Measurements from ENCODE around the gene GSG1L. TPM values are rescaled to one million over a fixed set of nuclear protein-coding genes. Genes with fewer than 3 reads are reported as not detected.

GSG1L gene
- total RNA-seq, 1 experiment from 2014 or later, result not detected

DNA sequence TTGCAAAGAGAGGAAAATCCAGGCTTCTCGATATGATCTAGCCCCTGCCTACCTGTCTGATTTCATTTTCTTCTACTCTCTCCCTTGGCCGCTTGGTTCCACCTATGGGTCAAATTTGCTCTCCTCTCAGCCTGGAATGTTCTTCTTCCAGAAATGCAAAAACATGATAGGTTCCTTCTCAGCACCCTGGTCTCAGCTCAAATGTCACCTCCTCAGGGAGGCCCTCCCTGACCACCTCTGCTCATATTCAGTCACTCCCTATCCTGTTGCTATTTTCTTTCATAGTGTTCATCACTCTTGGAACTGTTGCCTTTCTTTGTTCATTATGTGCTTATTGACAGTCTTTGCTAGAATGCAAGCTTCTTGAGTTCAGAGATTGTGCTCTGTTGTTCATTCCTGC, 305.0 kb downstream of the GSG1L start:
- no peak for DNase-seq
- H3K36me3 Mint-ChIP-seq (ENCODE audit: insufficient read depth, unreplicated experiment), result peaks cover 5% of the 10 kb centered on the region
- no peaks in the 10 kb centered on the region for H3K27me3 Mint-ChIP-seq (ENCODE audit: unreplicated experiment)
- H3K4me1 Mint-ChIP-seq (ENCODE audit: low read depth, unreplicated experiment), result no peaks in the 10 kb centered on the region
- intact Hi-C loops (cut with micrococcal nuclease; ENCODE audit: unreplicated experiment), result no loop called here
- no TSS peak for BruUV-seq (replicated peaks)
- H3K9me3 Mint-ChIP-seq (ENCODE audit: low read depth, unreplicated experiment), result no peaks in the 10 kb centered on the region
- no peak overlapping the region for H3K4me3 Mint-ChIP-seq (ENCODE audit: low read depth, unreplicated experiment)
- no peak overlapping the region for H3K27ac Mint-ChIP-seq (ENCODE audit: unreplicated experiment)
- TF ChIP-seq, protein P1, sequence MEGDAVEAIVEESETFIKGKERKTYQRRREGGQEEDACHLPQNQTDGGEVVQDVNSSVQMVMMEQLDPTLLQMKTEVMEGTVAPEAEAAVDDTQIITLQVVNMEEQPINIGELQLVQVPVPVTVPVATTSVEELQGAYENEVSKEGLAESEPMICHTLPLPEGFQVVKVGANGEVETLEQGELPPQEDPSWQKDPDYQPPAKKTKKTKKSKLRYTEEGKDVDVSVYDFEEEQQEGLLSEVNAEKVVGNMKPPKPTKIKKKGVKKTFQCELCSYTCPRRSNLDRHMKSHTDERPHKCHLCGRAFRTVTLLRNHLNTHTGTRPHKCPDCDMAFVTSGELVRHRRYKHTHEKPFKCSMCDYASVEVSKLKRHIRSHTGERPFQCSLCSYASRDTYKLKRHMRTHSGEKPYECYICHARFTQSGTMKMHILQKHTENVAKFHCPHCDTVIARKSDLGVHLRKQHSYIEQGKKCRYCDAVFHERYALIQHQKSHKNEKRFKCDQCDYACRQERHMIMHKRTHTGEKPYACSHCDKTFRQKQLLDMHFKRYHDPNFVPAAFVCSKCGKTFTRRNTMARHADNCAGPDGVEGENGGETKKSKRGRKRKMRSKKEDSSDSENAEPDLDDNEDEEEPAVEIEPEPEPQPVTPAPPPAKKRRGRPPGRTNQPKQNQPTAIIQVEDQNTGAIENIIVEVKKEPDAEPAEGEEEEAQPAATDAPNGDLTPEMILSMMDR (IDR thresholded peaks at IDR 0.05; ENCODE audit: unreplicated experiment), result no peak
- CTCF ChIA-PET, result interaction anchor here (1.2 kb wide), 1 partner anchor 9 kb away, joined by 3 read pairs; no protein-coding TSS in a partner anchor

DNA sequence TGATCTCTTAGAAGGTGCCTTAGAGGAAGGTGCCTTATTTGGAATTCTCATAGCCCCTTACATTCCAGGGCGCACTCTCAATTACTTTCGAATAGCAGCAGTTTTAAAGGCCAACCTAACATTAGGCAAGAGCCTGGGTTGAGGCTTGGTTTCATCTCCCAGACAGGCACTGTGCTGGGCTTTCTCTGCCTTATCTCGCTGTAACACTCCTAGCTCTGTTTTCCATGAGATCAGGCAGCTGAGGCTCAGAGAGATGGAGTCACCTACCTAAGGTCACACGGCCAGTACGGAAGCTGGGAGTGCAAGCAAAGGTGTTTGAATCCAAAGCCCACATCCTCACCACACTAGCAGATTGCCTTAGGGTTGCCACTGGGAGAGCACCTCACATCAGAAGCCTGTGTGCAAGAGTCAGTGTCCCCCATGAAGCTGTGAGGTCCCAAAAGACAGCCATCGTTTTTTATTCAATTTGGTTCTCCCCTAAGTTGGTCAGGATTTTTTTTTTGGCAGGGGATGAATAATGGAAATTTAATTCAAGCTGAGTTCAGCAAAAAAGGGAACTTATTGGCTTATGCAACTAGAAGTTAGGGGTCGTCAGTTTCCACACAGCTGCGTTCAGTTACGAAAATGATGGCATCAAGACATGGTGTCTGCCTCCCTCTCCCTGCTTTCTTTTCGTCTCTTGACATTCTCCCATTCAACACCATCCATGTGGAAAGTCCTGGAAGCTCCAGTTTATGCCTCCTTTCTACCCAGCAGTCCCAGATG, 307.1 kb downstream of the GSG1L start:
- CTCF ChIA-PET, result interaction anchor here (0.7 kb wide), 1 partner anchor 346 kb away, joined by 3 read pairs; no protein-coding TSS in a partner anchor
- intact Hi-C loops (cut with micrococcal nuclease; ENCODE audit: unreplicated experiment), result no loop called here
- Mint-ChIP-seq H3K27ac (ENCODE audit: unreplicated experiment) (no peak overlapping the region), H3K27me3 (ENCODE audit: unreplicated experiment) (no peaks in the 10 kb centered on the region), H3K9me3 (ENCODE audit: low read depth, unreplicated experiment) (no peaks in the 10 kb centered on the region), H3K4me1 (ENCODE audit: low read depth, unreplicated experiment) (no peaks in the 10 kb centered on the region), H3K36me3 (ENCODE audit: insufficient read depth, unreplicated experiment) (peaks cover 2% of the 10 kb centered on the region), H3K4me3 (ENCODE audit: low read depth, unreplicated experiment) (no peak overlapping the region)
- no TSS peak for BruUV-seq (replicated peaks)
- DNase-seq, result no peak
- TF ChIP-seq, protein P1 (IDR thresholded peaks at IDR 0.05; ENCODE audit: unreplicated experiment), result no peak

DNA sequence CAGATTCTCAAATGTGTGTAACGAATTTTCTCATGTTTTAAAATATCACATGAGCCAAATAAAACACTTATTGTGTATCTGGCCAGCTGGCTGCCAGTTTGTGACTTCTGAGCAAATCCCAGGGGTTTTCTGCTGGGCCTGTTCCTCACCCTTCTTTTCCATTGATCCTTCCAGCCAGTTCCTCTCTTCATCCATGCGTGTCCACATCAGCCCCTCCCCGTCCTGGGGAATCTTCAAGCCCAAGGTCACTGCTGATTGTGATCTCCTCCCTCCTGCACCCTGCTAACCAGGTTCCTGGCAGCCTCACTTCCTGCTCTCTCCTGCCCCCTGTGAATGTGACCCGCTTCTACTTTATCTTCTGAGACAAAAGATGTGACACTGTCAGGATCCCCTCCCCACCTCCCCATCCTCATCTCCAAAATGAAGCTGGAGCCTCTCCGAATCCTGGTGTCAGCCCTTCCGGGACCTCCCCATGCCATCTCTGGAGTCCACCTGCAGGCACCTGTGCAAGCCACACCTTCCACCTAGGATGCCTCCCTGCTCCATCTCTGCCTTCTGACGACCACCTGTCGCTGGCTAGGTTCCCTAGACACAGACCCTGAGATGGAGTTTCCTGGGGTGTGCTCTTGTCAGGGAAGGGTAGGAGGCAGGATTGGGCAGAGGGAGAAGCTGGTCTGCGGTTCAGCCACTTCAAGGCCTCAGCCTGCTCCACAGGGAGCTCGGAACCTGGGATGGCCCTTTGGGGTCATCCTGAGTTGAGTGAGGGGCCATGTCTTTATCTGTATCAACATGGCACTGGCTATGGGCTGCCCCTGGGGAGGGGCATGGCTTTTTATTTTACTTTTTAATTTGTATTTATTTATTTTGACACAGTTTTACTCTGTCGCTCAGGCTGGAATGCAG, 308.5 kb downstream of the GSG1L start:
- H3K4me1 Mint-ChIP-seq (ENCODE audit: low read depth, unreplicated experiment), result no peaks in the 10 kb centered on the region
- H3K9me3 Mint-ChIP-seq (ENCODE audit: low read depth, unreplicated experiment), result no peaks in the 10 kb centered on the region
- no TSS peak for BruUV-seq (replicated peaks)
- DNase-seq, result no peak
- no peak overlapping the region for H3K27ac Mint-ChIP-seq (ENCODE audit: unreplicated experiment)
- no peaks in the 10 kb centered on the region for H3K36me3 Mint-ChIP-seq (ENCODE audit: insufficient read depth, unreplicated experiment)
- H3K4me3 Mint-ChIP-seq (ENCODE audit: low read depth, unreplicated experiment), result no peak overlapping the region
- TF ChIP-seq, protein P1 (IDR thresholded peaks at IDR 0.05; ENCODE audit: unreplicated experiment), result no peak
- intact Hi-C loops (cut with micrococcal nuclease; ENCODE audit: unreplicated experiment), result no loop called here
- CTCF ChIA-PET, result interaction anchor here (0.5 kb wide), 1 partner anchor 37 kb away, joined by 3 read pairs; no protein-coding TSS in a partner anchor
- no peaks in the 10 kb centered on the region for H3K27me3 Mint-ChIP-seq (ENCODE audit: unreplicated experiment)

DNA sequence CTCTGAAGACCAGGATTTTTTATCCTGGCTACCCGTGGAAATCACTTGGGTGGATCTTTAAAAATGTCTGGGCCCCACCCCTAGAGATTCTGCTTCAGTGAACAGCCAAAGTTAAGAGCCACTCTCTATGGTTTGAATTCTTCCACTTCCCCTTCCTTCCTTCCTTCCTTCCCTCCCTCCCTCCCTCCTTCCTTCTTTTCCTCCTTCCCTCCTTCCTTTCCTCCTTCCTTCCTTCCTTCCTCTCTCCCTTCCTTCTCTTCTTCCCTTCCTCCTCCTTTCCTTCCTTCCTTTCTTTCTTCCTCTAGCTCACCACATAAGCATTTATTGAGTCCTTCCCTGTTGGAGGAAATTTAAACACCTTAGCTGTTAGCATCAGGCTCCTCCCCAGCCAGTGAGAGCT, 310.0 kb downstream of the GSG1L start:
- intact Hi-C loops (cut with micrococcal nuclease; ENCODE audit: unreplicated experiment), result no loop called here
- CTCF ChIA-PET, result interaction anchor here (0.5 to 0.8 kb wide), 2 partner anchors 57 to 144 kb away, joined by 3 to 4 read pairs; no protein-coding TSS in a partner anchor
- no peak overlapping the region for H3K4me3 Mint-ChIP-seq (ENCODE audit: low read depth, unreplicated experiment)
- TF ChIP-seq, protein P1 (IDR thresholded peaks at IDR 0.05; ENCODE audit: unreplicated experiment), result no peak
- DNase-seq, result no peak
- no peaks in the 10 kb centered on the region for H3K4me1 Mint-ChIP-seq (ENCODE audit: low read depth, unreplicated experiment)
- H3K27me3 Mint-ChIP-seq (ENCODE audit: unreplicated experiment), result no peaks in the 10 kb centered on the region
- H3K9me3 Mint-ChIP-seq (ENCODE audit: low read depth, unreplicated experiment), result no peaks in the 10 kb centered on the region
- no TSS peak for BruUV-seq (replicated peaks)
- H3K36me3 Mint-ChIP-seq (ENCODE audit: insufficient read depth, unreplicated experiment), result peaks cover 6% of the 10 kb centered on the region
- no peak overlapping the region for H3K27ac Mint-ChIP-seq (ENCODE audit: unreplicated experiment)
